ENCODE data around the gene APOL1.

GRCh38 chr22:36239150-36239400 is 13.9 kb upstream of the APOL1 start:
- TF ChIP-seq CTCF (IDR thresholded peaks at IDR 0.05; ENCODE audit: low read length) (no peak), EZH2phosphoT487 (IDR thresholded peaks at IDR 0.05; ENCODE audit: low read length) (no peak)

Measured in MM.1S (cell line).